Measurements from ENCODE around the gene KIR2DL4. TPM values are rescaled to one million over a fixed set of nuclear protein-coding genes. Genes with fewer than 3 reads are reported as not detected.
"Not testable (repeated sequence)": the region's sequence is repeated elsewhere in the genome, so short reads cannot be mapped to it uniquely, and the experiment has no call there.

KIR2DL4 gene
- total RNA-seq, 1 donor from 2014 or later: not detected

DNA sequence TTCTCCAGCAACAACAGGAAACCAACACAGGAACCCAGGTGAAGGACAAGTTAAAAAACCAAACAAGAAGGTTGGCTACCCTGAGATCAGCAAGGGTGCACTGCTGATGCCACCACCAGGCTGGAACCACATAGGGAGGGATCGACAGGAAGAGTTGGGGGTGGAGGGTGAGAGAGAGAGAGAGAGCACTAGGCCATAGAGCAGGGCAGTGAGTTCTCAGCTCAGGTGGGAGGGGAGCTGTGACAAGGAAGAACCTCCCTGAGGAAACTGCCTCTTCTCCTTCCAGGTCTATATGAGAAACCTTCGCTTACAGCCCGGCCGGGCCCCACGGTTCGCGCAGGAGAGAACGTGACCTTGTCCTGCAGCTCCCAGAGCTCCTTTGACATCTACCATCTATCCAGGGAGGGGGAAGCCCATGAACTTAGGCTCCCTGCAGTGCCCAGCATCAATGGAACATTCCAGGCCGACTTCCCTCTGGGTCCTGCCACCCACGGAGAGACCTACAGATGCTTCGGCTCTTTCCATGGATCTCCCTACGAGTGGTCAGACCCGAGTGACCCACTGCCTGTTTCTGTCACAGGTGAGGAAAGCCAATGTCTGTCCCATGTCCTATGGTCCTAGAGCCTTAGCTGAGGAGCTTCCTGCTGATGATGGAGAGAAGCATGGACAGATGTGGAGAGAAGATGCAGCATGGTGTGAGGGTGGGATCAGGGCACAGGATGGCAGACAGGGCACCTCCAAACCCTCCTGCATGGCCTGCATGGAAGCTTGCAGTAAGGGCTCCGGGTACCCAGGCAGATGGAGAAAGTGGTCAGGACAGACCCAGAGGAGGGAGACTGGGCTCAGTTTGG is 2.5 kb downstream of the KIR2DL4 start:
- no peak for DNase-seq

DNA sequence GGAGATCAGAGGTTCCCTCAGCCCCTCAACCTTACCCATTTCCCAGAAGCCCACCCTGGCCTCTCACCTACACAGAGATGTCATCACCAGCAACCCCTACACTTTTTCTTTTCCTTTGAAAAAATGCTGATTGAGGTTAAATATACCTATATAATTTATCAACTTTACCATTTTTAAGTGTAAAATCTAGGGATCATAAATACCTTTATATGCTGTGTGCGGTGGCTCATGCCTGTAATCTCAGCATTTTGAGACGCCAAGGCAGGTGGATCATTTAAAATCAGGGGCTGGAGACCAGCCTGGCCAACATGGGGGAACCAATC is 3.1 kb downstream of the KIR2DL4 start:
- no peak for DNase-seq

DNA sequence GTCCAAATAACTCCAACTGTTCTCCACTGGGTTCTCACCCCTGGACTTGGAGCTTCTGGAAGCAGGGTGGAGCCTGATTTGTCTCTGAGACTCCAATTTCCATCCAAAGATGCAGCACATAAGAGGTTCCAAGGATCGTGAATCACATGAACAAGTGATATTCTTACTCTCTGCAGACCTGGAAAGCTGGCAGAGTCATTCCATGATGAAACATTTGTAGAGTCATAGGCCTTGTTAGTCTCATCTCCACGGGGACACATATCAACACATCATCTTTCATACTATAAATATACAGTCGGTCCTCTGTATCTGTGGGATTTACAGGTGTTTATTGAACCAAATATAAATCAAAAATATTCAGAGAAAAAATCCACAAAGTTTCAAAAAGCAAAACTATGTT is 11.2 kb downstream of the KIR2DL4 start:
- not testable (repeated sequence) for DNase-seq

DNA sequence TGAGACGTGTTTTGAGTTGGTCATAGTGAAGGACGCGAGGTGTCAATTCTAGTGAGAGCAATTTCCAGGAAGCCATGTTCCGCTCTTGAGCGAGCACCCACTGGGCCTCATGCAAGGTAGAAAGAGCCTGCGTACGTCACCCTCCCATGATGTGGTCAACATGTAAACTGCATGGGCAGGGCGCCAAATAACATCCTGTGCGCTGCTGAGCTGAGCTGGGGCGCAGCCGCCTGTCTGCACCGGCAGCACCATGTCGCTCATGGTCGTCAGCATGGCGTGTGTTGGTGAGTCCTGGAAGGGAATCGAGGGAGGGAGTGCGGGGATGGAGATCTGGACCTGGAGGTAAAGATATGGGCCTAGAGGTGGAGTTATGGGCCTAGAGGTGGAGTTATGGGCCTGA is 12.8 kb downstream of the KIR2DL4 start, which contains the start of gene KIR3DL1:
Gene KIR3DL1, plus strand, starts transcription at position 218 of the 400 bp plus-strand sequence.
- DNase-seq: not testable (repeated sequence)

DNA sequence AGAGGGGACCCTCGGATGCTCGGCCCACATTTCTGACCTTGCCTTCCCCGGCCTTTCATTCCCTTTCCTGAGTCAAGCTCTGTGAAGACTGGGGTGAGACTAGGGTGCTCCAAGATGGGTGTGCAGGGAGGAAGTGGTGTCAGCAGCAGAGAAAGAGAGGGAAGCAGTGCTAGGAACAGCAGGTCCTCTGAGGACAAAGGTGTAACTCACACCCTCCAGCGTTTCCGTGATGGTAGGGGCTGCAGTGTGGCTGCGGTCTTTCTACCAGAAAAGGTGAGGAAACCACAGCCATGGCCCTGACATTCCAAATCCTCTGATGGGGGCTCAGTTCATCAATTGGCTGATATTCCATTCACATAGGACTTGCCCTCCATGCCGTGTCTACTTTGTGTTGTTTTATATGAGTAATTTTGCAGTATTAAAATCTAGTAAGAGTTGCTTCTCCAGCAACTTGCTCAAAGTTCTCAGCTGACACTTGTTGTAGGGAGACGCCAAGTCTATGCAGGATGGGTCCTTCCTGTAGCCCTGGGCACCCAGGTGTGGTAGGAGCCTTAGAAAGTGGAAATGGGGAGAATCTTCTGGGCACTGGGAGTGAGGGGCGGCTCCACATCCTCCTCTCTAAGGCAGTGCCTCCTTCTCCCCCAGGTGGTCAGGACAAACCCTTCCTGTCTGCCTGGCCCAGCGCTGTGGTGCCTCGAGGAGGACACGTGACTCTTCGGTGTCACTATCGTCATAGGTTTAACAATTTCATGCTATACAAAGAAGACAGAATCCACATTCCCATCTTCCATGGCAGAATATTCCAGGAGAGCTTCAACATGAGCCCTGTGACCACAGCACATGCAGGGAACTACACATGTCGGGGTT is 14.5 kb downstream of the KIR2DL4 start:
- DNase-seq: no peak

DNA sequence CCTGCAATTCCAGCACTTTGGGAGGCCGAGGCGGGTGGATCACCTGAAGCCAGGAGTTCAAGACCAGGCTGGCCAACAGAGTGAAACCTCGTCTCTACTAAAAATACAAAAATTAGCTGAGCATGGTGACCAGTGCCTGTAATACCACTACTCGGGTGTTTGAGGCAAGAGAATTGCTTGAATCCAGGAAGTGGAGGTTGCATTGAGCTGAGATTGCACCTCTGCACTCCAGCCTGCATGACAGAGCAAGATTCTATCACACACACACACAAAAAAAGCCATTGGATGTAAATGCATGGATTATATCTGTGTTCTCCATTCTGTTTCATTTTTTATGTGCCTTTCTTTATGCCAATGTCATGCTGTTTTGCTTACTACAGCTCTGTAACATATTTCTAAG is 21.0 kb downstream of the KIR2DL4 start:
- not testable (repeated sequence) for DNase-seq

DNA sequence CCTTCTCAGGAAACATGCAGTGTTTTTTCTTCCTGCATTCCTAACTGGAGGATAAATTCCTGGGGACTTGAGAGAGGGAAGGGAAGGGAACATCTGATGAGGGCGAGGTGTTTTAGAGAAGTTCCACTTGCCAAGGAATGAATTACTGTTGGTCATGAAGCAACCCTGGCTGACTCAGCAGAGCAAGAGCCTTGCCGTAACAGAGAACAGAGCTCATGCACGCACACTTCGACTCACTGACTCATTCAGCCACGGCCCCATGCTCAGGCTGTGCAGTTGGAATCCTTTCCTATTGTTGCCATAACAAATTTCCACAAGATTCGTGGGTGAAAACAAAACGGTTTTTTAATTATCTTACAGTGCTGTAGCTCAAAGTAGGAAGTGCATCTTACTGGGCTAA is 21.9 kb downstream of the KIR2DL4 start:
- not testable (repeated sequence) for DNase-seq

DNA sequence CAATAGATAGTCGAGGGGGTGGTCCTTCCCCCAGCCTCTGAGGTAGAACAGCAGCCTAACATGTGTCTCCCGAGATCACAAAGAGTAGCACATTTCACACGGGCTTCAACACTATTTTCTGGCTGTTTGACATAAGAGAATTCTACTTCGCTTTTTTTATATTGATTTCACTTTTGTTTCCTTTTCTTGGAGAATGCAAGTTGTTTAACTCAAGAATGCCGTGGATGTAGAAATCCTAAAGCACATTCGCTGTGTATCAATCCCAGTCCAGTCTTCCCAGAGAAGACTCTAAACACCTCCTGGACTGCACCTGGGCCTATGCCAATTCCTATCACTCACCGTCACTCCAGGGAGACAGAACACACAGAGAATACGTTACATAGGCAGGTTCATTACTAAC is 24.7 kb downstream of the KIR2DL4 start:
- not testable (repeated sequence) for DNase-seq

DNA sequence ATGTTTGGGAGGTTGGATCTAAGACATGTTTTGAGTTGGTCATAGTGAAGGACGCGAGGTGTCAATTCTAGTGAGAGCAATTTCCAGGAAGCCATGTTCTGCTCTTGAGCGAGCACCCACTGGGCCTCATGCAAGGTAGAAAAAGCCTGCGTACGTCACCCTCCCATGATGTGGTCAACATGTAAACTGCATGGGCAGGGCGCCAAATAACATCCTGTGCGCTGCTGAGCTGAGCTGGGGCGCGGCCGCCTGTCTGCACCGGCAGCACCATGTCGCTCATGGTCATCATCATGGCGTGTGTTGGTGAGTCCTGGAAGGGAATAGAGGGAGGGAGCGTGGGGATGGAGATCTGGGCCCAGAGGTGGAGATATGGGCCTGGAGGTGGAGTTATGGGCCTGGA is 29.1 kb downstream of the KIR2DL4 start, which contains the start of gene KIR2DS4:
Gene KIR2DS4, plus strand, starts transcription at position 181 of the 400 bp plus-strand sequence.
- not testable (repeated sequence) for DNase-seq

DNA sequence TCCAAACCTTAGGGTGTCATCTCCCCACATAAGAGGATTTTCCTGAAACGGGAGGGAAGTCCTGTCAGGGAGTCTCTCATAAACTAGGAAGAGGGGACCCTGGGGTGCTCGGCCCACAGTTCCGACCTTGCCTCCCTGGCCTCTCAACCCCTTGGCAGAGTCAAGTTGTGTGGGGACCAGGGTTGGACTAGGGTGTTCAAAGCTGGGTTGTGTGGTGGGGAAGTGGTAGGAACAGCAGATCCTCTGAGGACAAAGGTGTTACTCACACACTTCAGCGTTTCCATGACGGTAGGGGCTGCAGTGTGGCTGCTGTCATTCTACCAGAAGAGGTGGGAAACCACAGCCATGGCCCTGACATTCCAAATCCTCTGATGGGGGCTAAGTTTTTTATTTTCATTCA is 31.7 kb downstream of the KIR2DL4 start:
- not testable (repeated sequence) for DNase-seq

DNA sequence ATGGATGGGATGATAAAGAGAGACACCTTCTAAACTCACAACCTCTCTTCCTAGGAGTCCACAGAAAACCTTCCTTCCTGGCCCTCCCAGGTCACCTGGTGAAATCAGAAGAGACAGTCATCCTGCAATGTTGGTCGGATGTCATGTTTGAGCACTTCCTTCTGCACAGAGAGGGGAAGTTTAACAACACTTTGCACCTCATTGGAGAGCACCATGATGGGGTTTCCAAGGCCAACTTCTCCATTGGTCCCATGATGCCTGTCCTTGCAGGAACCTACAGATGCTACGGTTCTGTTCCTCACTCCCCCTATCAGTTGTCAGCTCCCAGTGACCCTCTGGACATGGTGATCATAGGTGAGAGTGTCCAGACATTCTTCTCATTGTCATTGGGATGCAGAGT is 34.1 kb downstream of the KIR2DL4 start:
- DNase-seq: not testable (repeated sequence)

DNA sequence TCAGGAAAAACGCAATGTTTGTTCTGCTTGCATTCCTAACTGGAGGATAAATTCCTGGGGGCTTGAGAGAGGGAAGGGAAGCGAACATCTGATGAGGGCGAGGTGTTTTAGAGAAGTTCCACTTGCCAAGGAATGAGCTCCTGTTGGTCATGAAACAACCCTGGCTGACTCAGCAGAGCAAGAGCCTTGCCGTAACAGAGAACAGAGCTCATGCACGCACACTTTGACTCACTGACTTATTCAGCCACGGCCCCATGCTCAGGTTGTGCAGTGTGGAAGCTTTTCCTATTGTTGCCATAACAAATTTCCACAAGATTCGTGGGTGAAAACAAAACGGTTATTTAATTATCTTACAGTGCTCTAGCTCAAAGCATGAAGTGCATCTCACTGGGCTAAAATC is 39.8 kb downstream of the KIR2DL4 start:
- not testable (repeated sequence) for DNase-seq

DNA sequence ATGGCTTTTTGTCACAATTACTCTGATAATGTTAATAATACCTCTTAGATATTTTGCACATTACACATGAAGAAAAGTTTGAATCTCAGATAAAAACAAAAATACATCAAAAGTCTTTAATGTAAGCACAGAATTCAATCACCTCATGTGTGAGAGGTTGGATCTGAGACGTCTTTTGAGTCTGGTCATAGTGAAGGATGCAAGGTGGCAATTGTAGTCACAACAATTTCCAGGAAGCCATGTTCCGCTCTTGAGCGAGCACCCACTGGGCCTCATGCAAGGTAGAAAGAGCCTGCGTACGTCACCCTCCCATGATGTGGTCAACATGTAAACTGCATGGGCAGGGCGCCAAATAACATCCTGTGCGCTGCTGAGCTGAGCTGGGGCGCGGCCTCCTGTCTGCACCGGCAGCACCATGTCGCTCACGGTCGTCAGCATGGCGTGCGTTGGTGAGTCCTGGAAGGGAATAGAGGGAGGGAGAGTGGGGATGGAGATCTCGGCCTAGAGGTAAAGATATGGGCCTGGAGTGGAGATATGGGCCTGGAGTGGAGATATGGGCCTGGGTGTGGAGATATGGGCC is 46.7 kb downstream of the KIR2DL4 start, which contains the start of gene KIR3DL2:
Gene KIR3DL2, plus strand, starts transcription at position 383 of the 580 bp plus-strand sequence. Its CDS starts 33 bp downstream, at position 416.
- DNase-seq: not testable (repeated sequence)

DNA sequence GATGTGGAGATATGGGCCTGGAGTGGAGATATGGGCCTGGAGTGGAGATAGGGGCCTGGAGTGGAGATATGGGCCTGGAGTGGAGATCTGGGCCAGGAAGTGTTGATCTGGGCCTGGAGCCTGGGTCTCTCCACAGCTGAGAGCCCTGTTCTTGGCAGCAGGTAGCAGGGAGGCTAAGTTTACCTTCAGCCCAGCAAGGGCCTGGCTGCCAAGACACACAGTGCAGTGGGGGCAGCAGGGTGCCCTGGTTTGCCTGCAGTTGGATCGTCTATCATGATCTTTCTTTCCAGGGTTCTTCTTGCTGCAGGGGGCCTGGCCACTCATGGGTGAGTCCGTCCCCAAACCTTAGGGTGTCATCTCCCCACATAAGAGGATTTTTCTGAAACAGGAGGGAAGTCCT is 47.5 kb downstream of the KIR2DL4 start:
- no peak for DNase-seq

DNA sequence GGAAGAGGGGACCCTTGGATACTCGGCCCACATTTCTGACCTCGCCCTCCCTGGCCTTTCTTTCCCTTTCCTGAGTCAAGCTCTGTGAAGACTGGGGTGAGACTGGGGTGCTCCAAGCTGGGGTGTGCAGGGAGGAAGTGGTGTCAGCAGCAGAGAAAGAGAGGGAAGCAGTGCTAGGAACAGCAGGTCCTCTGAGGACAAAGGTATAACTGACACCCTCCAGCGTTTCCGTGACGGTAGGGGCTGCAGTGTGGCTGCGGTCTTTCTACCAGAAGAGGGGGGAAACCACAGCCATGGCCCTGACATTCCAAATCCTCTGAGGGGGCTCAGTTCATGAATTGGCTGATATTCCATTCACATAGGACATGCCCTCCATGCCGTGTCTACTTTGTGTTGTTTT is 47.9 kb downstream of the KIR2DL4 start:
- DNase-seq: no peak

DNA sequence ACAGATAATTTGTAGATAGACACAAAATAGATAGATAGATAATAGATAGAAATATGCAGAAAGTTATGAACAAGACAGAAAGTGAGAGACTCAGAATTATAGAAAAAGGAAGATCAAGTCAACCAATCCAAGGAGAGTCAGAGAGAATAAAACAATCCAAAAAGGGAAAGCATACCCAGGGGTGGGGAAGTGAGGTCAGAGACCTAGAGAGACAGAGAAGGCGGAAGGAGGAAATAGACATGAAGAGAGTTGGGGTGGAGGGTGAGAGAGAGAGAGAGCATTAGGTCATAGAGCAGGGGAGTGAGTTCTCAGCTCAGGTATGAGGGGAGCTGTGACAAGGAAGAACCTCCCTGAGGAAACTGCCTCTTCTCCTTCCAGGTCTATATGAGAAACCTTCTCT is 51.8 kb downstream of the KIR2DL4 start:
- not testable (repeated sequence) for DNase-seq

DNA sequence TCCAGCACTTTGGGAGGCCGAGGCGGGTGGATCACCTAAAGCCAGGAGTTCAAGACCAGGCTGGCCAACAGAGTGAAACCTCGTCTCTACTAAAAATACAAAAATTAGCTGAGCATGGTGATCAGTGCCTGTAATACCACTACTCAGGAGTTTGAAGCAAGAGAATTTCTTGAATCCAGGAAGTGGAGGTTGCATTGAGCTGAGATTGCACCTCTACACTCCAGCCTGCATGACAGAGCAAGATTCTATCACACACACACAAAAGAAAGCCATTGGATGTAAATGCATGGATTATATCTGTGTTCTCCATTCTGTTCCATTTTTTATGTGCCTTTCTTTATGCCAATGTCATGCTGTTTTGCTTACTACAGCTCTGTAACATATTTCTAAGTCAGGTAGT is 55.1 kb downstream of the KIR2DL4 start:
- not testable (repeated sequence) for DNase-seq

DNA sequence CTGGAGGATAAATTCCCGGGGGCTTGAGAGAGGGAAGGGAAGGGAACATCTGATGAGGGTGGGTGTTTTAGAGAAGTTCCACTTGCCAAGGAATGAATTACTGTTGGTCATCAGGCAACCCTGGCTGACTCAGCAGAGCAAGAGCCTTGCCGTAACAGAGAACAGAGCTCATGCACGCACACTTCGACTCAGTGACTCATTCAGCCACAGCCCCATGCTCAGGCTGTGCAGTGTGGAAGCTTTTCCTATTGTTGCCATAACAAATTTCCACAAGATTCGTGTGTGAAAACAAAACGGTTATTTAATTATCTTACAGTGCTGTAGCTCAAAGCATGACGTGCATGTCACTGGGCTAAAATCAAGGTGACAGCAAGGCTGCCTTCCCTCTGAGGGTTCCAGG is 56.0 kb downstream of the KIR2DL4 start:
- not testable (repeated sequence) for DNase-seq

DNA sequence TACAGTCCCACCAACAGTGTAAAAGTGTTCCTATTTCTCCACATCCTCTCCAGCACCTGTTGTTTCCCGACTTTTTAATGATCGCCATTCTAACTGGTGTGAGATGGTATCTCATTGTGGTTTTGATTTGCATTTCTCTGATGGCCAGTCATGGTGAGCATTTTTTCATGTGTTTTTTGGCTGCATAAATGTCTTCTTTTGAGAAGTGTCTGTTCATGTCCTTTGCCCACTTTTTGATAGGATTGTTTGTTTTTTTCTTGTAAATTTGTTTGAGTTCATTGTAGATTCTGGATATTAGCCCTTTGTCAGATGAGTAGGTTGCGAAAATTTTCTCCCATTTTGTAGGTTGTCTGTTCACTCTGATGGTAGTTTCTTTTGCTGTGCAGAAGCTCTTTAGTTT is 60.0 kb downstream of the KIR2DL4 start:
- not testable (repeated sequence) for DNase-seq

All from tongue (tissue), 2 donors.